Transverse colon (tissue), 4 donors: ENCODE results near the gene FAM83G.

Source experiments
- EP300 ChIP-seq: sonication (generic); formaldehyde crosslinking; IDR thresholded peaks from one replicate; pipeline ENCODE4 v1.6.1; 2017; ENCODE audit warnings: antibody characterized with exemption, low read depth
- POLR2A ChIP-seq: fragments of 450-650 bp; IDR thresholded peaks from one replicate; pipeline ENCODE4 v1.6.1; 2016; ENCODE audit warnings: antibody characterized with exemption, mild to moderate bottlenecking, moderate library complexity
- POLR2AphosphoS5 ChIP-seq, 3 donors: sonication (generic); formaldehyde crosslinking; IDR thresholded peaks; one replicate each; pipeline ENCODE4 v1.6.1; 2016; ENCODE audit warnings: antibody characterized with exemption in 3 of 3
- TF ChIP-seq, protein P1 (sequence below), 5 experiments: fragments of 200-600 bp in 3 of 5; fragments of 450-650 bp in 2 of 5; sonication (generic) in 3 of 5; IDR thresholded peaks; 1 replicate in 2 of 5; 2 replicates in 3 of 5; pipeline ENCODE4 v1.5.1; 2016 to 2017; ENCODE audit warnings: antibody characterized with exemption in 5 of 5, inconsistent platforms in 3 of 5, mild to moderate bottlenecking in 2 of 5, moderate library complexity in 1 of 5

DNA sequence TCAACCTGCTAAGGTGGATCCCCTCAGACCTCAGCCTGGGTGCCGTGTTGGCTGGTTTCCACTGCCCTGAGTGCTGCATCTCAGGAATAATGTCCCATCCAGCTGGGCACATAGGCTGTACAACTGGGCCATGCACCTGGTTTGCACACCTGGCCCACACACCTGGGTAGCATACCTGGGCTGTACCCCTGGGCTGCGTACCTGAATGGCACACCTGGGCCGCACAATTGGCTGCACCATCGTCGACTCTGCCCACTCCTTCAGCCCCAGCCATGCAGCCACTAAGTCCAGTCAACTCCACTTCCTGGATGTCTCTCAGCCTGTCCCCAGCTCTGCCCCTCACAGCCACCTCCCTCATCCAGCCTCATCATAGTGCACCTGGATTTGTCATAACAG lies 44.7 kb downstream of the FAM83G start:
- TF ChIP-seq, protein P1, sequence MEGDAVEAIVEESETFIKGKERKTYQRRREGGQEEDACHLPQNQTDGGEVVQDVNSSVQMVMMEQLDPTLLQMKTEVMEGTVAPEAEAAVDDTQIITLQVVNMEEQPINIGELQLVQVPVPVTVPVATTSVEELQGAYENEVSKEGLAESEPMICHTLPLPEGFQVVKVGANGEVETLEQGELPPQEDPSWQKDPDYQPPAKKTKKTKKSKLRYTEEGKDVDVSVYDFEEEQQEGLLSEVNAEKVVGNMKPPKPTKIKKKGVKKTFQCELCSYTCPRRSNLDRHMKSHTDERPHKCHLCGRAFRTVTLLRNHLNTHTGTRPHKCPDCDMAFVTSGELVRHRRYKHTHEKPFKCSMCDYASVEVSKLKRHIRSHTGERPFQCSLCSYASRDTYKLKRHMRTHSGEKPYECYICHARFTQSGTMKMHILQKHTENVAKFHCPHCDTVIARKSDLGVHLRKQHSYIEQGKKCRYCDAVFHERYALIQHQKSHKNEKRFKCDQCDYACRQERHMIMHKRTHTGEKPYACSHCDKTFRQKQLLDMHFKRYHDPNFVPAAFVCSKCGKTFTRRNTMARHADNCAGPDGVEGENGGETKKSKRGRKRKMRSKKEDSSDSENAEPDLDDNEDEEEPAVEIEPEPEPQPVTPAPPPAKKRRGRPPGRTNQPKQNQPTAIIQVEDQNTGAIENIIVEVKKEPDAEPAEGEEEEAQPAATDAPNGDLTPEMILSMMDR (IDR thresholded peaks at IDR 0.05) = no peak
- TF ChIP-seq POLR2A (no peak), EP300 (no peak), POLR2AphosphoS5 (IDR thresholded peaks at IDR 0.05) (no peak)
